ENCODE results near the gene ECM1. TPM values are rescaled to one million over a fixed set of nuclear protein-coding genes. Genes with fewer than 3 reads are reported as not detected.

The ECM1 gene
- total RNA-seq, 4 donors from 2014 or later, result 1.5 to 38.5 (median 9.5) TPM

DNA sequence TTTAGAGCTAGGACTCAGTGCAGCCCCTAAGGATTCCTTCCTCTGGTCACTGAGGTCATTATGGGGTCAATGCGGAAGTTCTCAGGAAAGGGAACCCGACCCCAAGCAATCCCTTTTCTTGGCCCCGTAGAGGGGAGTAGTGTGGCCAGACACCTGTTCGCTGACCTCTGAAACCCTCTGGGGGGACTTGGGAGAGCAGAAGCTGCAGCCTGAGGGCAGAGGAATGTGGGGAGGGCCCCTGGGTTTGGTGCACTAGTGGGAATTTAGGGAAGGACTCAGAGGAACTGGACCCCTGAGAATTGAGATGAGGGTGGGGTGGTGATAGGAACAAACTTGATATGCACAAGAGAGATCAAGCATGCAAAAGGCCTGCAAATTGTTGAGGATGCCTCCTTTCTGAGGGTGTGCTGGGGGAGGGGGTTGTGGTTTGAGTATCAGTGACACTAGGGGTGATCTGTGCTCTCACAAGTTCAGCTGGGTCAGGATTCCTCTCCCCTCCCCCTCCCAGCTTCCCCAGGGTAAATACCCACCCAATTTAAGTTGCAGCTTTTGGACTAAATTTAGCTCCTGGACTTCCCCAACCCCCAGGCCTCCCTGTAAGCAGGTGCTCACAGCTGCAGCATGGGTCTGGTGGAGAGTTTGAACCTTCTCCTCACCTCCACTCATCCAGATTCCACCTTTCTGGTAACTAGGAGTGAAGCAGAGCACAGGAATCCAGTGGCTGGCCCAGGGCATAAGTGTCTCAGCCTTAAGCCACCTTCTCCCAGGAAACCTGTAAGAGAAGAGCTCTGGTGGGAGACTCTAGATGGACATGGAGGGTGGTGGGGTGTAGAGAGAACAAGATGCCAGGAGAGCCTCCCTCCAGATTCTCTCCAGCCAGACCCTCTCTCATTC is 54.8 kb downstream of the ECM1 start:
- intact Hi-C loops (cut with DNase I; ENCODE audit: low total_unique reads), result loop anchor here (5.0 kb wide), 1 partner anchor 60 kb away; no protein-coding TSS in a partner anchor
- Histone ChIP-seq H3K27ac (peak overlapping the region; percentile 99), H3K4me1 (peaks cover 48 to 51% of the 10 kb centered on the region in 2 donors), H3K4me3 (peak overlapping the region; percentile 55), H3K9me3 (no peaks in the 10 kb centered on the region), H3K27me3 (no peaks in the 10 kb centered on the region), H3K36me3 (no peaks in the 10 kb centered on the region)
- peak in 1 of 2 donors; percentile 54 for DNase-seq
- no peak for TF ChIP-seq CTCF (IDR thresholded peaks at IDR 0.05)
- no peak for TF ChIP-seq POLR2A (IDR thresholded peaks at IDR 0.05)

Small RNA genes lying within 50 kb of the gene (microRNA-seq; reads per million reads assigned to microRNA genes)
- gene MIR4257 (ENCODE audit: borderline microRNAs expressed, borderline replicate concordance), result not detected
- gene MIR6878 (ENCODE audit: borderline microRNAs expressed, borderline replicate concordance), result not detected

Small RNA genes lying within 50 kb of the gene (small RNA-seq; reads per million reads assigned to genes)
- not detected for gene MIR4257

Other genes with a start within 250 kb of the ECM1 start
- gene APH1A, start 239.1 kb upstream of the ECM1 start, total RNA-seq, result 10 to 100 TPM; 33.2 to 96.7 (median 68.8) TPM
- gene C1orf54, start 235.3 kb upstream of the ECM1 start, total RNA-seq, result 10 to 100 TPM in 1 of 4 donors, 1 to 10 TPM in 2, under 1 TPM in 1; 0.88 to 60.8 (median 6.2) TPM
- 10 to 100 TPM in 1 of 4 donors, 1 to 10 TPM in 2, not detected in 1; 2.9 to 30.3 (median 4.9) TPM for gene CIART, start 225.6 kb upstream of the ECM1 start, total RNA-seq
- gene MRPS21, start 214.2 kb upstream of the ECM1 start, total RNA-seq, result 10 to 100 TPM; 28.6 to 59.3 (median 38.6) TPM
- gene PRPF3, start 186.6 kb upstream of the ECM1 start, total RNA-seq, result 10 to 100 TPM; 38.2 to 99.4 (median 76.7) TPM
- gene RPRD2, start 144.0 kb upstream of the ECM1 start, total RNA-seq, result 10 to 100 TPM; 17.1 to 77.1 (median 37.9) TPM
- 10 to 100 TPM in 2 of 4 donors, 1 to 10 TPM in 2; 4.6 to 22.6 (median 10.2) TPM for gene TARS2, start 20.7 kb upstream of the ECM1 start, total RNA-seq
- 1 to 10 TPM in 1 of 4 donors, under 1 TPM in 1, not detected in 2; 0.88 to 1.0 TPM for gene FALEC, start 7.6 kb downstream of the ECM1 start, total RNA-seq
- 100 to 1,000 TPM in 1 of 4 donors, 10 to 100 TPM in 3; 15.9 to 133 (median 35.4) TPM for gene ADAMTSL4, start 41.3 kb downstream of the ECM1 start, total RNA-seq
- 100 to 1,000 TPM; 125 to 266 (median 207) TPM for gene MCL1, start 71.5 kb downstream of the ECM1 start, total RNA-seq
- gene ENSA, start 121.5 kb downstream of the ECM1 start, total RNA-seq, result 100 to 1,000 TPM; 122 to 224 (median 130) TPM
- gene GOLPH3L, start 189.0 kb downstream of the ECM1 start, total RNA-seq, result 10 to 100 TPM; 10.6 to 31.5 (median 21.3) TPM
- gene HORMAD1, start 212.8 kb downstream of the ECM1 start, total RNA-seq, result under 1 TPM in 1 of 4 donors, not detected in 3; 0.62 TPM

All from uterus (tissue), 4 donors.